ENCODE data around the gene TFF1. TPM values are rescaled to one million over a fixed set of nuclear protein-coding genes. Genes with fewer than 3 reads are reported as not detected.

The TFF1 gene
- total RNA-seq, 1 donor from 2014 or later: not detected

DNA sequence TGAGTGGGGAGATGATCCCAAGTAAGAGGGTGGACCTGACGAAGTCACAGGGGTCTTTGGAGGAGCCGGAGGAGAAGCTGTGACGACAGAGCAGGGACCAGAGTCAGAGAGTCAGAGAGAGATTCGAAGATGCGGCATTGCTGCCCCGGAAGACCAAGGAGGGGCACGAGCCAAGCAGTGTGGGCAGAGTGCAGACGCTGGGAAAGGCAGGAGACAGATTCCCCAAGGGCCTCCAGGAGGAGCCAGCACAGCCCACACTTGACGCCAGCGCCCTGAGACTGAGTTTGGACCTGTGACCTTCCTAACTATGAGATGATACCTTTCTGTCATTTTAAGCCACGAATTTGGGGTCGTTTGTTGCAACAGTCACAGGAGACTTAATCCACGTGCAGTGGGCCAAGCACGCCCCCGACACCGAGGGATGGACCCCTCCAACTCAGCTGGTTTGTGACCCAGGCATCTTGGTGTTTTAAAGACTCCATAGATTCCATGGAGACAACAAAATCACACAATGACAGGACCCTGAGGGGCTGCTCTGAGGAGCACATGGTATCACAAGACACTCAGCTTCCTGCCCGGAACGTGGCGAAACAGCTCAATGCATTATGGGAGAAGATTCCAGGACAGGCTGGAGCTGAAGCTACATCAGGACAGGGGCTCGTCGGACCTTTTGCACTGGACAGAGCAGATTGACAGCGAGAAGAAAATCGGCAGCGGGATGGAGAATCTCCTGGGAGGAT is 11.0 kb upstream of the TFF1 start:
- no peak for DNase-seq
- Mint-ChIP-seq H3K27ac (ENCODE audit: unreplicated experiment) (no peak overlapping the region), H3K9me3 (ENCODE audit: unreplicated experiment) (peaks cover 1% of the 10 kb centered on the region), H3K27me3 (ENCODE audit: unreplicated experiment) (peaks cover 6% of the 10 kb centered on the region), H3K4me1 (ENCODE audit: low read depth, unreplicated experiment) (no peaks in the 10 kb centered on the region), H3K4me3 (ENCODE audit: unreplicated experiment) (no peak overlapping the region), H3K36me3 (ENCODE audit: unreplicated experiment) (peaks cover 3% of the 10 kb centered on the region)
- TF ChIP-seq, protein P1, sequence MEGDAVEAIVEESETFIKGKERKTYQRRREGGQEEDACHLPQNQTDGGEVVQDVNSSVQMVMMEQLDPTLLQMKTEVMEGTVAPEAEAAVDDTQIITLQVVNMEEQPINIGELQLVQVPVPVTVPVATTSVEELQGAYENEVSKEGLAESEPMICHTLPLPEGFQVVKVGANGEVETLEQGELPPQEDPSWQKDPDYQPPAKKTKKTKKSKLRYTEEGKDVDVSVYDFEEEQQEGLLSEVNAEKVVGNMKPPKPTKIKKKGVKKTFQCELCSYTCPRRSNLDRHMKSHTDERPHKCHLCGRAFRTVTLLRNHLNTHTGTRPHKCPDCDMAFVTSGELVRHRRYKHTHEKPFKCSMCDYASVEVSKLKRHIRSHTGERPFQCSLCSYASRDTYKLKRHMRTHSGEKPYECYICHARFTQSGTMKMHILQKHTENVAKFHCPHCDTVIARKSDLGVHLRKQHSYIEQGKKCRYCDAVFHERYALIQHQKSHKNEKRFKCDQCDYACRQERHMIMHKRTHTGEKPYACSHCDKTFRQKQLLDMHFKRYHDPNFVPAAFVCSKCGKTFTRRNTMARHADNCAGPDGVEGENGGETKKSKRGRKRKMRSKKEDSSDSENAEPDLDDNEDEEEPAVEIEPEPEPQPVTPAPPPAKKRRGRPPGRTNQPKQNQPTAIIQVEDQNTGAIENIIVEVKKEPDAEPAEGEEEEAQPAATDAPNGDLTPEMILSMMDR (IDR thresholded peaks at IDR 0.05; ENCODE audit: partially characterized antibody, unreplicated experiment): no peak

DNA sequence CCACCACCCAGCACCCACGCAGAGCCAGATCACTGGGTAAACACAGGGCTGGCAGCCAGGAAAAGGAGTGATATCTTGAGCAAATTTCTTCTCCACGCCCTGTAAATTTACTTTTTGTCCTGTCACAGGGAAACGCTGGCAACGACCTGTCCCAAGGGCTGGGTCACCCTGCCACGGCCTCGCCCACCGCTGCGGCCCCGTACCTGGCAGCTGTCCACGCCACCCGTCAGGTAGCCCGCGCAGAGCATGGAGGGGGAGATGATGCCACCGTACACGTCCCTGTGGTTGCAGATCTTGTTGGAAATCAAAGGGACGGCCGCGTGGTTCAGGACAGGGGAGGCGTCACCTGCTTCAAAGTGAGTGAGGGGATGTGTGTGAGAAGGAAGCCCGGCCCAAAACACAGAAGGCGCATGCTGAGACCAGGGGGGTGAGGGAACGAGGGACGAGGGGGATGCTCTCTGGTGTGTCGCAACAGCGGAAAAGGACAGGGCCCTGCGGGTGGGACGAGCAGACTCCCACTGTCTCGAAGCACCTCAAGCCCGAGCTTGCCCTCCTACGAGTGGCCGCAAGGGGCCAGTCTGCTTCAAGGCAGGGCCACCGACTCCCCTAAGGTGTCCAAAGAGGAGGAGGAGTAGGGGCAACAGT is 10.1 kb upstream of the TFF1 start:
- Mint-ChIP-seq H3K36me3 (ENCODE audit: unreplicated experiment) (peaks cover 3% of the 10 kb centered on the region), H3K27me3 (ENCODE audit: unreplicated experiment) (peaks cover 6% of the 10 kb centered on the region), H3K4me3 (ENCODE audit: unreplicated experiment) (no peak overlapping the region), H3K4me1 (ENCODE audit: low read depth, unreplicated experiment) (peaks cover 3% of the 10 kb centered on the region), H3K9me3 (ENCODE audit: unreplicated experiment) (peaks cover 1% of the 10 kb centered on the region), H3K27ac (ENCODE audit: unreplicated experiment) (no peak overlapping the region)
- TF ChIP-seq, protein P1 (IDR thresholded peaks at IDR 0.05; ENCODE audit: partially characterized antibody, unreplicated experiment): no peak
- no peak for DNase-seq

DNA sequence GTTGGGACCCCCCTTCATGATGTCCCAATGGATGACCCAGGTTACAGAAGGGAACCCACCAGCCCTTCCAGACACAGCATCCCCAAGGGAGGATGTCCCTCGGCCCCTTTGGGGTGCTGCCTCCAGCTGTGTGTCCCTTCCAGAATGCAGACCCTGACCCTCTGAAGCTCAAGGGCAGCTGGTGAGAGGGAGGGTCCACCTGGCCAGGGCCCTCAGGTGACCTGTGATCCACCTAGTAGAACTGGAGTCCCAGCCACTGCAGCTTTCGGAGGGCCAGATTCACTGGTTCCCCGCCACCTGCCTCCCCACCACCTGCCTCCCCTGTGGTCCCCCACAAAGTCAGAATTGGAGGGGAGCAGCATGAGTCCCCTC is 9.6 kb upstream of the TFF1 start:
- H3K36me3 Mint-ChIP-seq (ENCODE audit: unreplicated experiment): peaks cover 3% of the 10 kb centered on the region
- H3K4me3 Mint-ChIP-seq (ENCODE audit: unreplicated experiment): no peak overlapping the region
- no peak for DNase-seq
- TF ChIP-seq, protein P1 (IDR thresholded peaks at IDR 0.05; ENCODE audit: partially characterized antibody, unreplicated experiment): no peak
- no peak overlapping the region for H3K27ac Mint-ChIP-seq (ENCODE audit: unreplicated experiment)
- H3K4me1 Mint-ChIP-seq (ENCODE audit: low read depth, unreplicated experiment): peaks cover 3% of the 10 kb centered on the region
- peaks cover 1% of the 10 kb centered on the region for H3K9me3 Mint-ChIP-seq (ENCODE audit: unreplicated experiment)
- peaks cover 6% of the 10 kb centered on the region for H3K27me3 Mint-ChIP-seq (ENCODE audit: unreplicated experiment)

DNA sequence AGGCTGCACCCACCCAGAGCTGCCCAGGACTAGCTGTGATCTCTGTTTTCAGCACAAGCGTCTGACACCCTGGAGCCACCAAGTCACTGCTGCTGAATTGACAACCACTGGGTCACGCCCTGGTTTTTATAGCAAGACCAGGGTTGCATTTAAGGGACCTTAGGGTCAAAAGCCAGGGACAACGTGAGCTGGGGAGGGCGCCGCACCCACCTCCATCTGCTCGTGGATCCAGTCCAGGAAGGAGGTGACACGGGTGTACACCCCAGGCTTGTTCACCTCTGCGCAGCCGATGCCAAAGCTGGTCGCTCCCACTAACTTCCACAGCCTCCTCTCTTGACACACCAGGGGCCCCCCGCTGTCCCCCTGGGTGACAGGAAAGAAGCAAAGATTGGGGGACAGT is 9.2 kb upstream of the TFF1 start:
- TF ChIP-seq, protein P1 (IDR thresholded peaks at IDR 0.05; ENCODE audit: partially characterized antibody, unreplicated experiment): no peak
- Mint-ChIP-seq H3K4me3 (ENCODE audit: unreplicated experiment) (no peak overlapping the region), H3K27ac (ENCODE audit: unreplicated experiment) (no peak overlapping the region), H3K36me3 (ENCODE audit: unreplicated experiment) (peaks cover 3% of the 10 kb centered on the region), H3K27me3 (ENCODE audit: unreplicated experiment) (peaks cover 6% of the 10 kb centered on the region), H3K4me1 (ENCODE audit: low read depth, unreplicated experiment) (peaks cover 3% of the 10 kb centered on the region), H3K9me3 (ENCODE audit: unreplicated experiment) (peaks cover 3% of the 10 kb centered on the region)
- no peak for DNase-seq

DNA sequence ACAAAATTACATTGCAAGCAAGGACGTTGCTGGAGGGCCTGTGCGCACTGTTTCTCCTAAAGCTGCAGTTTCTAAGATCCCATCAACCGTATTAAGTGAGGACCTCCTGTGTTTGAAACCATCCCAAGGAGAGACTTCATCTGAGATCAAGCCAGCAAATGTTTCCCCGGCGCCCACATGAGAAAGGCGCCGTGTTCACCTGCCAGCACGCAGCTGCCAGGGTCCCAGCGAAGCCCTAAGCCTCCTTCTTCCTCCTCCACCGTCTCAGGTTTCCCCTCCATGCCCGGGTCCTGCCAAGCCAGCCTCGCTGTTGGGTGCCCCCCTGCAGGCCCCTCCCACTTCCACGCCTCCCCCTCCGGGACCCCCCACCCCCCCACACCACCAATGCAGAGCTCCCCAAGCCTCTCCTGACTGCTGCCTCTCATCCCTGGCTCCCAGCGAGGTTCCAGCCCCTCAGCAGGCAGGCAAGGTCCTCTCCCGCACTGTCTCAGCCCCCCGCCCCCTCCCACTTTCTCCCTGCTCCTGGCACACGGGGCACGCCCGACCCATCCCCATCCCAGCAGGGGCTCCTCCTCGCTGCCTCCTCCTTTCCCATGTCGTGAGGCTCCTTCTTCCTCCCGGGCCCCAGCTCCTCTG is 8.6 kb upstream of the TFF1 start:
- no peak overlapping the region for H3K27ac Mint-ChIP-seq (ENCODE audit: unreplicated experiment)
- peaks cover 6% of the 10 kb centered on the region for H3K27me3 Mint-ChIP-seq (ENCODE audit: unreplicated experiment)
- TF ChIP-seq, protein P1 (IDR thresholded peaks at IDR 0.05; ENCODE audit: partially characterized antibody, unreplicated experiment): no peak
- H3K4me1 Mint-ChIP-seq (ENCODE audit: low read depth, unreplicated experiment): peaks cover 3% of the 10 kb centered on the region
- no peak overlapping the region for H3K4me3 Mint-ChIP-seq (ENCODE audit: unreplicated experiment)
- H3K9me3 Mint-ChIP-seq (ENCODE audit: unreplicated experiment): peaks cover 3% of the 10 kb centered on the region
- peaks cover 3% of the 10 kb centered on the region for H3K36me3 Mint-ChIP-seq (ENCODE audit: unreplicated experiment)
- peak; percentile 6 for DNase-seq
